Psoas muscle (tissue), 8 donors: ENCODE results near the gene GKAP1. TPM values are rescaled to one million over a fixed set of nuclear protein-coding genes. Genes with fewer than 3 reads are reported as not detected.
"Not testable (repeated sequence)": the region's sequence is repeated elsewhere in the genome, so short reads cannot be mapped to it uniquely, and the experiment has no call there.

Source experiments
- ATAC-seq, 4 donors: fragments of 200-7000 bp; cut with Tn5 transposase; one replicate each; pipeline ENCODE4 v1.9.1; 2020; ENCODE audit warnings: moderate library complexity in 3 of 4, mild to moderate bottlenecking in 2 of 4
- DNase-seq, 2 donors: peaks; one replicate each; pipeline ENCODE4 v3.0.0-alpha.2; 2020
- H3K27ac ChIP-seq: fragments of 200-600 bp; one replicate; pipeline ENCODE4 v1.8.0; 2022
- H3K27me3 ChIP-seq, 3 donors: fragments of 200-600 bp in 1 of 3; one replicate each; pipeline versions ENCODE4 v1.6.1 to v1.8.0; 2013 to 2022; ENCODE audit warnings: low read length in 2 of 3, mild to moderate bottlenecking in 2 of 3, moderate library complexity in 1 of 3; ENCODE audit not compliant: insufficient read depth in 3 of 3
- H3K36me3 ChIP-seq, 2 donors: fragments of 200-600 bp in 1 of 2; one replicate each; pipeline versions ENCODE4 v1.6.1 to v1.8.0; 2013 to 2022; ENCODE audit warnings: low read depth in 1 of 2, mild to moderate bottlenecking in 1 of 2, moderate library complexity in 1 of 2; ENCODE audit not compliant: insufficient read depth in 1 of 2
- H3K4me1 ChIP-seq: fragments of 200-600 bp; one replicate; pipeline ENCODE4 v1.8.0; 2022
- H3K4me3 ChIP-seq: fragments of 200-600 bp; one replicate; pipeline ENCODE4 v1.8.0; 2022; ENCODE audit warnings: mild to moderate bottlenecking
- H3K9me3 ChIP-seq: fragments of 200-600 bp; one replicate; pipeline ENCODE4 v1.8.0; 2022
- WGBS, 3 donors: extraction: QIAGEN DNeasy Blood & Tissue Kit; methylation state at CpG; one replicate each; pipeline versions ENCODE4 v1.1.6 to v1.1.7; 2013; 5-methylcytosine and 5-hydroxymethylcytosine counted together
- intact Hi-C, 2 donors: fragments of 100-400 bp; cut with DNase I; formaldehyde crosslinking; loops; one replicate each; pipeline versions ENCODE4 v1.11.0 to v1.14.2; 2022
- polyA plus RNA-seq, 3 donors: library from polyadenylated mRNA; stranded (reverse); fragments of 200-250 nt; gene quantifications; one replicate each; pipeline ENCODE4 v1.2.3, GENCODE V29; 2013
- total RNA-seq, 4 donors: library from RNA; stranded (reverse); fragmentation: NEBNext Ultra II Directional in 2 of 4; extraction: Animal tissue kit (Norgen Biotek cat#: 25700) in 2 of 4; gene quantifications; one replicate each; pipeline versions ENCODE4 v1.2.1 to v1.2.4, GENCODE V29; 2021 to 2023
- TF ChIP-seq, protein P1 (sequence below): fragments of 200-600 bp; IDR thresholded peaks from one replicate; pipeline ENCODE4 v1.8.0; 2022; ENCODE audit warnings: antibody characterized with exemption
- donor health status: healthy with polysubstance abuse.
- donor health status: DM: no; HTN: no; CAD: no; lungs with moderate emphysema.
- donor health status: Bipolar disorder and iron deficiency.
- donor health status: healthy.
- donor health status: DM: yes; HTN: yes; CAD: no.
- donor health status: DM: no; HTN: no; CAD: no.
- donor health status: DM: no; HTN: no; CAD: no.
- donor health status: DM: yes; HTN: yes; CAD: no.

Gene GKAP1
- total and polyA plus RNA-seq, 7 donors, result 13.4 to 89.1 (median 38.3) TPM

DNA sequence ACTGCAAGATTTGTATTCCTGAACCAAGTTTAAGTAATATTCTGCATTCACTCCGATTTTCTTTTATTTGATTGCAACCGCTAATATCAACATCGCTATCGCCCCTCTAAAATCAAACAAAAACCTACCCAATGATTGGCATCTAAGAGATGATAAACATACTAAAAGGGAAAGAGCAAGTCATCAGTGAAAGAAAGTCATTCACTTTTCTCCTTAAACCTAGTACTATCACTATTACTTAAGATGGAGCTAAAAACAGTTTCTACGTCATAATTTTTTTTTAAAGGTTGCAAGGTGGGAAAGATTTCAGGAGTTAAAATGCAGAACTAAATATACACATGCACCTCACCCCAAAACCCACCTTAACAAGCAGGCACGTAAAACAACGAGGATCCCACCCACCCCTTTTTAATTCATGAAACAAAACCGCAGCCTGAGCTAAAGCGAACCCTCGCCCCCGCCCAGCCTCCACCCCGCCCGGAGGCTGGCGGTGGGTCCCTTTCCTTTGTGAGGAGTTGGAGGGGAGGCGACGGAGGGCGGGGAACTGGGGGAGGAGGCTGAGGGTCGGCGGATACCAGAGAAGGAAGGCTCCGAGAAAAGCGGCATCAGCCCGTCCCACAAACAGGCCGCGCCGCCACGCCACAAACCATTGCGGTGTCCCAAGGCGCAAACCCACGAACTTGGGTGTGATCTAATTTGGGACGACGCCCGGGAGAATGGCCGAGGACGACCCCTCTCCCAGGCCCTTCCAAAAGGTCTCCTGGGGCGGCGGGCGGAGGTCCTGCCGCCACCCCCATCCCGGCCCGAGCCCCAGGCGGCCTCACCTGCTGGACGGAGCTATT is 110.7 kb downstream of the GKAP1 start:
- DNase-seq (peak; percentile 46 to 75), ATAC-seq (peak; percentile 10 to 37 (median 20))
- Histone ChIP-seq H3K4me1 (peaks cover 34% of the 10 kb centered on the region), H3K36me3 (no peaks in the 10 kb centered on the region), H3K4me3 (peak overlapping the region; percentile 97), H3K27ac (peak overlapping the region; percentile 100), H3K9me3 (no peaks in the 10 kb centered on the region), H3K27me3 (no peaks in the 10 kb centered on the region)
- TF ChIP-seq, protein P1, sequence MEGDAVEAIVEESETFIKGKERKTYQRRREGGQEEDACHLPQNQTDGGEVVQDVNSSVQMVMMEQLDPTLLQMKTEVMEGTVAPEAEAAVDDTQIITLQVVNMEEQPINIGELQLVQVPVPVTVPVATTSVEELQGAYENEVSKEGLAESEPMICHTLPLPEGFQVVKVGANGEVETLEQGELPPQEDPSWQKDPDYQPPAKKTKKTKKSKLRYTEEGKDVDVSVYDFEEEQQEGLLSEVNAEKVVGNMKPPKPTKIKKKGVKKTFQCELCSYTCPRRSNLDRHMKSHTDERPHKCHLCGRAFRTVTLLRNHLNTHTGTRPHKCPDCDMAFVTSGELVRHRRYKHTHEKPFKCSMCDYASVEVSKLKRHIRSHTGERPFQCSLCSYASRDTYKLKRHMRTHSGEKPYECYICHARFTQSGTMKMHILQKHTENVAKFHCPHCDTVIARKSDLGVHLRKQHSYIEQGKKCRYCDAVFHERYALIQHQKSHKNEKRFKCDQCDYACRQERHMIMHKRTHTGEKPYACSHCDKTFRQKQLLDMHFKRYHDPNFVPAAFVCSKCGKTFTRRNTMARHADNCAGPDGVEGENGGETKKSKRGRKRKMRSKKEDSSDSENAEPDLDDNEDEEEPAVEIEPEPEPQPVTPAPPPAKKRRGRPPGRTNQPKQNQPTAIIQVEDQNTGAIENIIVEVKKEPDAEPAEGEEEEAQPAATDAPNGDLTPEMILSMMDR, result no peak
- intact Hi-C loops, result loop anchor here in 1 of 2 donors (5.0 kb wide), 1 partner anchor 85 kb away; the partner anchor contains the start of gene IDNK
- 0 to 1% (median 1%) methylated on average over 35 to 42 of the region's 42 CpGs for WGBS, 3 donors

DNA sequence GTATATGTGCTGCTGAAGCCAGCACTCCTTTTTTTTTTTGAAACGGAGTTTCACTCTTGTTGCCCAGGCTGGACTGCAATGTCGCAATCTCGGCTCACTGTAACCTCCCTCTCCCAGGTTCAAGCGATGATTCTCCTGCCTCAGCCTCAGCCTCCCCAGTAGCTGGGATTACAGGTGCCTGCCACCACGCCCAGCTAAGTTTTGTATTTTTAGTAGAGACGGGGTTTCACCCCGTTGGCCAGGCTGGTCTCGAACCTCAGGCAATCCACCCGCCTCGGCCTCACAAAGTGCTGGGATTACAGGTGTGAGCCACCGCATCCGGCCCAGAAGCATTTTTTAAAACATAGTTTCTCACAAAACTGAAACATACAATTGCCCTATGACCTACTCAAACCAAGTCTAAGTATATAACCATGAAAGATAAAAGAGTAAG is 112.3 kb downstream of the GKAP1 start:
- Histone ChIP-seq H3K27ac (peak overlapping the region; percentile 100), H3K4me1 (peaks cover 47% of the 10 kb centered on the region), H3K4me3 (peak overlapping the region; percentile 97)
- intact Hi-C loops, result loop anchor here in 1 of 2 donors (5.0 kb wide), 1 partner anchor 83 kb away; the partner anchor contains the start of gene IDNK
- ATAC-seq, DNase-seq, H3K27me3 ChIP-seq, H3K9me3 ChIP-seq, H3K36me3 ChIP-seq: not testable (repeated sequence)
- WGBS, 3 donors, result 86 to 97% (median 93%) methylated on average over 11 to 12 of the region's 12 CpGs

DNA sequence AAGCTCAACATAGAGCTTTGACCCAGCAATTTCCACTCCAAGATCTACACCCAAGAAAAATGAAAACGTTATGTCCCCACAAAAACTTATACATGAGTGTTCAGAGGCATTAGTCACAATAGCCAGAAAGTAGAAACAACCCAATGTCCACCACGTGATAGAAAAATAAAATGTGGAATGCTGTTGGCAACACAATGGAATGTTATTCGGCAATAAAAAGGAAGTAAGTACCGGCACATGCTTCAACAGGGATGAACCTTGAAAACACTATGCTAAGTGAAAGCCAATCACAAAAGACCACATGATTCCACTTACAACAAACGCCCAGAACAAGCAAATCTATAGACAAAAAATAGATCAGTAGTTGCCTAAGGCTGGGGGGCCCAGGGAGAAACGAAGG is 115.8 kb downstream of the GKAP1 start:
- H3K4me3 ChIP-seq, result peak overlapping the region; percentile 39
- WGBS, 3 donors, result 23 to 24% (median 24%) methylated on average over 6 of the region's 6 CpGs
- H3K4me1 ChIP-seq, result peaks cover 63% of the 10 kb centered on the region
- DNase-seq, result no peak
- peak; percentile 24 to 75 (median 70) for ATAC-seq
- intact Hi-C loops, result no loop called here
- no peaks in the 10 kb centered on the region for H3K9me3 ChIP-seq
- no peaks in the 10 kb centered on the region for H3K27me3 ChIP-seq
- TF ChIP-seq, protein P1, result no peak
- H3K36me3 ChIP-seq, result peaks cover 0 to 3% of the 10 kb centered on the region in 2 donors
- peak overlapping the region; percentile 2 for H3K27ac ChIP-seq

DNA sequence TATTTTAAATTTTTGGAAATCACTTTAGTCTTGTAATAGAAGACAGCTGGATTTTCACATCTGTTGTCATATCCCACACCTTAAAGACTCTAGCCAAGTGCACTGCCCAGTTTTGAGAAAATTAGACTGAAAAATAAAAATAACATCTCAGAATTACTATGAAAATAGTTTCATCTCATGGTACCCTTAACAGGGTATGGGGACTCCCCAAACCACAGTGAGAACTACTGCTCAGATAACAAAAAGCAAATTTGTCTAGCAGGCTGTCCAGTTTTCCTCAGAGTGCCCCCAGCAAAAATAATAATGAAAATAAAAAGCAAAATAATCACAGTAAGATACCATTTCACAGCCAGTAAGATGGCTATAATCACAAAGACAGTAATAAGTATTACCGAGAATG is 116.3 kb downstream of the GKAP1 start:
- Histone ChIP-seq H3K4me1 (peaks cover 63% of the 10 kb centered on the region), H3K27ac (peak overlapping the region; percentile 2), H3K9me3 (no peaks in the 10 kb centered on the region), H3K4me3 (peak overlapping the region; percentile 39), H3K27me3 (no peaks in the 10 kb centered on the region), H3K36me3 (peaks cover 0 to 3% of the 10 kb centered on the region in 2 donors)
- WGBS, 3 donors, result 59 to 70% (median 66%) methylated on average over 1 of the region's 1 CpG
- TF ChIP-seq, protein P1, result no peak
- ATAC-seq, result no peak
- intact Hi-C loops, result no loop called here
- DNase-seq, result no peak

DNA sequence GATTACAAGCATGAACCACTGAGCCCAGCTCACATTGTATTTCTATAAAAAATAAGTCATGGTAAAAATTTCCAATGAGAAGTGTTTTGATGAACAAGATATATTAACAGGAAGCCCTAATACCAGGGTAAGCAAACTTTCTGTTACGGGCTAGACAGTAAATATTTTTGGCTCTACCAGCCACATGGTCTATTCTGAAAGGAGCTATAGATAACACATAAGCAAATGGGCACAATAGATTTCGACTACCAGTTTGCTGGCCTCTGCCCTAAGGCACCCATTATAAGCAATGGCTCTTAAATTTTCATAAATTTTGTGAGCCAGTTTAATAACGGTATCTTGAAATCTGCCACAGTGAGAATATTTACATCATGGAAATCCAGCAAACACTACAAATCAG is 118.0 kb downstream of the GKAP1 start:
- intact Hi-C loops, result no loop called here
- WGBS, 3 donors, result 81 to 92% (median 82%) methylated on average over 3 of the region's 3 CpGs
- H3K36me3 ChIP-seq, result peaks cover 0 to 3% of the 10 kb centered on the region in 2 donors
- ATAC-seq (no peak), DNase-seq (no peak)
- H3K27ac ChIP-seq, result no peak overlapping the region
- TF ChIP-seq, protein P1, result no peak
- H3K4me1 ChIP-seq, result peaks cover 67% of the 10 kb centered on the region
- no peaks in the 10 kb centered on the region for H3K27me3 ChIP-seq
- H3K9me3 ChIP-seq, result no peaks in the 10 kb centered on the region
- H3K4me3 ChIP-seq, result peak overlapping the region; percentile 39
